Measurements from ENCODE around the gene ACBD3.

GRCh38 chr1:226164154-226164553, 22.4 kb downstream of the ACBD3 start:
- TF ChIP-seq CTCF (IDR thresholded peaks at IDR 0.05) (no peak), POLR2A (IDR thresholded peaks at IDR 0.05) (no peak)

Measured in right lobe of liver (tissue), 4 donors.